ENCODE data around the gene TSC22D3.

DNA sequence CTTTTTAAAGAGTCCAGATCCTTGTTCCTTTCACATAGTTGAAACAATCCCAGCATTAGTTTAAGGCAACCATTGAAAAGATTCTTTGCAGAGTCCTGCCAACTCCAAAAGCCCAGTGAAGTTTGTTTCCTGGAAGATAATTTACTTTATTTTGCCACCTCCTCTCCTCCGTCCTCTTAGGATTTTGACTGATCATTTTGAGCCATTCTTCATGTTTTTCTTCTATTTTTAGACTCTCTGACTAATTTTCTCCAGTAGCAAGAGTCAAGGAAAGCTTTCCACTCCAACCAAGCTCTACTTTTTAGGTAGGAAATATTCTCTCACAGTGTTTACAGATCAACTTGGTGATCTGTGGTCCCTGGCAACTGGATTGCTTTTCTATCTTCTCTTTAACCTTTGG is 12.2 kb upstream of the TSC22D3 start:
- TF ChIP-seq, protein P1, sequence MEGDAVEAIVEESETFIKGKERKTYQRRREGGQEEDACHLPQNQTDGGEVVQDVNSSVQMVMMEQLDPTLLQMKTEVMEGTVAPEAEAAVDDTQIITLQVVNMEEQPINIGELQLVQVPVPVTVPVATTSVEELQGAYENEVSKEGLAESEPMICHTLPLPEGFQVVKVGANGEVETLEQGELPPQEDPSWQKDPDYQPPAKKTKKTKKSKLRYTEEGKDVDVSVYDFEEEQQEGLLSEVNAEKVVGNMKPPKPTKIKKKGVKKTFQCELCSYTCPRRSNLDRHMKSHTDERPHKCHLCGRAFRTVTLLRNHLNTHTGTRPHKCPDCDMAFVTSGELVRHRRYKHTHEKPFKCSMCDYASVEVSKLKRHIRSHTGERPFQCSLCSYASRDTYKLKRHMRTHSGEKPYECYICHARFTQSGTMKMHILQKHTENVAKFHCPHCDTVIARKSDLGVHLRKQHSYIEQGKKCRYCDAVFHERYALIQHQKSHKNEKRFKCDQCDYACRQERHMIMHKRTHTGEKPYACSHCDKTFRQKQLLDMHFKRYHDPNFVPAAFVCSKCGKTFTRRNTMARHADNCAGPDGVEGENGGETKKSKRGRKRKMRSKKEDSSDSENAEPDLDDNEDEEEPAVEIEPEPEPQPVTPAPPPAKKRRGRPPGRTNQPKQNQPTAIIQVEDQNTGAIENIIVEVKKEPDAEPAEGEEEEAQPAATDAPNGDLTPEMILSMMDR (conservative IDR thresholded peaks at IDR 0.05): no peak
- no peak for TF ChIP-seq ZFX (IDR thresholded peaks at IDR 0.05)
